GM12878 (cell line): ENCODE data around the gene CD7. TPM values are rescaled to one million over a fixed set of nuclear protein-coding genes. Genes with fewer than 3 reads are reported as not detected.
A peak's percentile ranks its signal among the peaks of the same experiment; 100 is the strongest.

Experiments
- BCL11A ChIP-seq: IDR thresholded peaks from 2 replicates; pipeline ENCODE4 v1.6.1; 2011; ENCODE audit warnings: low read depth, low read length
- BRCA1 ChIP-seq: IDR thresholded peaks from 2 replicates; pipeline ENCODE4 v1.6.1; 2011; ENCODE audit warnings: low read depth, low read length, improper control_type of control experiment
- HDAC2 ChIP-seq: fragments of 200-600 bp; sonication (generic); IDR thresholded peaks from 2 replicates; pipeline ENCODE4 v1.6.1; 2017
- KAT2A ChIP-seq: conservative IDR thresholded peaks from 2 replicates; pipeline ENCODE4 v1.6.1; 2011; ENCODE audit warnings: low read depth, low read length; ENCODE audit not compliant: control insufficient read depth
- MEF2B ChIP-seq: fragments of 450-650 bp; IDR thresholded peaks from 2 replicates; pipeline ENCODE4 v1.6.1; 2018; ENCODE audit warnings: mild to moderate bottlenecking, moderate library complexity; ENCODE audit not compliant: partially characterized antibody, poor library complexity, severe bottlenecking
- MYB ChIP-seq: fragments of 150-350 bp; IDR thresholded peaks from 2 replicates; pipeline ENCODE4 v1.6.1; 2014; ENCODE audit warnings: mild to moderate bottlenecking, low read depth, low read length, borderline replicate concordance
- MYC ChIP-seq: IDR thresholded peaks from 2 replicates; pipeline ENCODE4 v1.6.1; 2011; ENCODE audit warnings: mild to moderate bottlenecking, low read length, moderate library complexity, inconsistent platforms; ENCODE audit not compliant: insufficient read depth, insufficient replicate concordance, insufficient read length, severe bottlenecking
- NR2C1 ChIP-seq: fragments of 450-650 bp; IDR thresholded peaks from 2 replicates; pipeline ENCODE4 v1.6.1; 2017; ENCODE audit warnings: antibody characterized with exemption, mild to moderate bottlenecking, moderate library complexity
- NRF1 ChIP-seq: conservative IDR thresholded peaks from 2 replicates; pipeline ENCODE4 v1.6.1; 2011; ENCODE audit warnings: mild to moderate bottlenecking, low read depth, low read length, improper control_type of control experiment
- PAX8 ChIP-seq: fragments of 450-650 bp; IDR thresholded peaks from 2 replicates; pipeline ENCODE4 v1.6.1; 2017; ENCODE audit warnings: mild to moderate bottlenecking, moderate library complexity
- RAD21 ChIP-seq: IDR thresholded peaks from 2 replicates; pipeline ENCODE4 v1.6.1; 2011; ENCODE audit warnings: mild to moderate bottlenecking, low read depth, low read length, moderate library complexity; ENCODE audit not compliant: insufficient read depth
- RELA ChIP-seq: fragments of 450-650 bp; IDR thresholded peaks from 2 replicates; pipeline ENCODE4 v1.8.0; 2014; ENCODE audit warnings: borderline replicate concordance; ENCODE audit not compliant: partially characterized antibody
- STAT1 ChIP-seq: fragments of 450-650 bp; conservative IDR thresholded peaks from 2 replicates; pipeline ENCODE4 v1.6.1; 2014; ENCODE audit warnings: antibody characterized with exemption, mild to moderate bottlenecking
- TCF7 ChIP-seq: IDR thresholded peaks from 2 replicates; pipeline ENCODE4 v1.6.1; 2014; ENCODE audit warnings: antibody characterized with exemption, borderline replicate concordance
- ZBED1 ChIP-seq: IDR thresholded peaks from 2 replicates; pipeline ENCODE4 v1.6.1; 2016; ENCODE audit warnings: borderline replicate concordance
- ZNF274 ChIP-seq: IDR thresholded peaks from one replicate; pipeline ENCODE4 v1.8.0; 2011; ENCODE audit not compliant: insufficient read length, insufficient read depth
- polyA plus RNA-seq, 11 experiments: library from polyadenylated mRNA; depleted of rRNA in 4 of 11; unstranded in 6 of 11; stranded (reverse) in 5 of 11; fragments of >200 nt; fragmentation: Nextera tagmentation in 4 of 11; fragmentation: Illumina TruSeq in 1 of 11; extraction: Ambion mirVana in 4 of 11; extraction: Trizol in 1 of 11; gene quantifications; 1 replicate in 1 of 11; 2 replicates in 10 of 11; pipeline versions ENCODE4 v1.2.1 to v1.2.3, GENCODE V29; 2011 to 2016; ENCODE audit warnings: inconsistent platforms in 2 of 11, missing spikeins in 2 of 11, low read depth in 1 of 11
- total RNA-seq, 4 experiments: library from RNA; depleted of rRNA in 3 of 4; stranded (reverse); fragments of >200 nt in 3 of 4; fragmentation: Illumina TruSeq in 1 of 4; extraction: Trizol in 1 of 4; gene quantifications; 2 replicates each; pipeline versions ENCODE4 v1.2.1 to v1.2.3, GENCODE V29; 2013 to 2021
- TF ChIP-seq, protein P1 (sequence below): fragments of 450-650 bp; IDR thresholded peaks from 2 replicates; pipeline ENCODE4 v1.6.1; 2016; ENCODE audit warnings: mild to moderate bottlenecking
- TF ChIP-seq, protein P2 (sequence below): IDR thresholded peaks from 2 replicates; pipeline ENCODE4 v1.6.1; 2012; ENCODE audit warnings: low read length, inconsistent platforms
- TF ChIP-seq, protein P3 (sequence below): fragments of 450-650 bp; IDR thresholded peaks from 2 replicates; pipeline ENCODE4 v1.6.1; 2017; ENCODE audit warnings: mild to moderate bottlenecking
- TF ChIP-seq, protein P4 (sequence below): fragments of 150-350 bp; IDR thresholded peaks from 2 replicates; pipeline ENCODE4 v1.6.1; 2016; ENCODE audit warnings: low read depth, low read length
- TF ChIP-seq, protein P5 (sequence below): IDR thresholded peaks from 2 replicates; pipeline ENCODE4 v1.6.1; 2011; ENCODE audit warnings: borderline replicate concordance, low read depth, mild to moderate bottlenecking, moderate library complexity, mixed read lengths, low read length; ENCODE audit not compliant: insufficient read depth; ENCODE audit errors: extremely low read length

The CD7 gene
- total and polyA plus RNA-seq, 10 of the 15 experiments (the other 5 are each of a cell fraction or from before 2014, with no cell fraction given): 0.33 TPM; not detected in 9

DNA sequence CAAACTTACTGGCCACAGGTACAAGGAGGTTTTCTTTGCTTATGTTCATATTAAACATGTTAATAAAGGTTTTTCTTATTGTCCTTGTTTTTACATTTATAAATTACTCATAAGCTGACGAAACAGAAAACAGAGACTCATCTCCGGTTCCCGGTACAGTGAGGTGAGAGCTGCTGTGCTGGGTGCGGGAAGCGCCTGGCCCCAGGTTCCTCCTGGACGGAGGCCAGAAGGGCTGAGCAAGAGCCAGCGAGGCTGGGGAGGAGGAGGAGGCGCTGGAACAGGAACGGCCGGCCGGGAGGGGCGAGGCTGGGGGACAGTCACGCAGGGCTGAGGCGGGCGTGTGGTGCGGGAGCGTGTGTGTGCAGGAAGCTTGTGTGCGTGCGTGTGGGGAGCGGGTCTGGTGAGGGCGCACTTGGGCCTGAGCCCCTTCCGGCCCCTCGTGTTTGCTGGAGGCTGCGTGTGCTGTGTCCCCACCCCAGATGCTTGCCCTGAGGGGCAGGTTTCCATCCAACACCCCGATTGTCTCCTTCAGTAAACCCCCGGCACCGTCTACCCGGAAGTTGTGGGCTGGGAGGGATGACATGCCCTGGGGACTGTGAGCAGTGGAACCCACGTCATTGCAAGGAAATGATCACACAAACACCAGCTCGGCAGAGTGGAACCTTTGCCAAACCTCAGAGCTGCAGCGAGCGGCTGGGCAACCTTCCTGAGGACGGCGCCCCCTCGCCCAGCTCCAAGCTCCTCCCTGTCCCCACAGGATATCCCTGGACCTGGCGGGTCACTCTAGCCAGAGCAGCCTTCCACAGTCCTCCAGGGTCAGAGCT lies 19.5 kb downstream of the CD7 start (continued):
- TF ChIP-seq NRF1 (0 out of 2 replicates have a peak, but pooled peaks have one; percentile 10), RELA (peak; percentile 37), BCL11A (peak; percentile 67; the same call in 1 of the 2 replicates), STAT1 (no peak), MYB (no peak), ZNF274 (no peak), NR2C1 (no peak), RAD21 (no peak), ZBED1 (no peak), KAT2A (no peak), PAX8 (no peak), MYC (no peak), TCF7 (no peak), BRCA1 (no peak), MEF2B (peak; percentile 91), HDAC2 (no peak)
- TF ChIP-seq, protein P1, sequence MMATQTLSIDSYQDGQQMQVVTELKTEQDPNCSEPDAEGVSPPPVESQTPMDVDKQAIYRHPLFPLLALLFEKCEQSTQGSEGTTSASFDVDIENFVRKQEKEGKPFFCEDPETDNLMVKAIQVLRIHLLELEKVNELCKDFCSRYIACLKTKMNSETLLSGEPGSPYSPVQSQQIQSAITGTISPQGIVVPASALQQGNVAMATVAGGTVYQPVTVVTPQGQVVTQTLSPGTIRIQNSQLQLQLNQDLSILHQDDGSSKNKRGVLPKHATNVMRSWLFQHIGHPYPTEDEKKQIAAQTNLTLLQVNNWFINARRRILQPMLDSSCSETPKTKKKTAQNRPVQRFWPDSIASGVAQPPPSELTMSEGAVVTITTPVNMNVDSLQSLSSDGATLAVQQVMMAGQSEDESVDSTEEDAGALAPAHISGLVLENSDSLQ: peak; percentile 21; the same call in 1 of the 2 replicates
- TF ChIP-seq, protein P2, sequence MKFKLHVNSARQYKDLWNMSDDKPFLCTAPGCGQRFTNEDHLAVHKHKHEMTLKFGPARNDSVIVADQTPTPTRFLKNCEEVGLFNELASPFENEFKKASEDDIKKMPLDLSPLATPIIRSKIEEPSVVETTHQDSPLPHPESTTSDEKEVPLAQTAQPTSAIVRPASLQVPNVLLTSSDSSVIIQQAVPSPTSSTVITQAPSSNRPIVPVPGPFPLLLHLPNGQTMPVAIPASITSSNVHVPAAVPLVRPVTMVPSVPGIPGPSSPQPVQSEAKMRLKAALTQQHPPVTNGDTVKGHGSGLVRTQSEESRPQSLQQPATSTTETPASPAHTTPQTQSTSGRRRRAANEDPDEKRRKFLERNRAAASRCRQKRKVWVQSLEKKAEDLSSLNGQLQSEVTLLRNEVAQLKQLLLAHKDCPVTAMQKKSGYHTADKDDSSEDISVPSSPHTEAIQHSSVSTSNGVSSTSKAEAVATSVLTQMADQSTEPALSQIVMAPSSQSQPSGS: no peak
- TF ChIP-seq, protein P3, sequence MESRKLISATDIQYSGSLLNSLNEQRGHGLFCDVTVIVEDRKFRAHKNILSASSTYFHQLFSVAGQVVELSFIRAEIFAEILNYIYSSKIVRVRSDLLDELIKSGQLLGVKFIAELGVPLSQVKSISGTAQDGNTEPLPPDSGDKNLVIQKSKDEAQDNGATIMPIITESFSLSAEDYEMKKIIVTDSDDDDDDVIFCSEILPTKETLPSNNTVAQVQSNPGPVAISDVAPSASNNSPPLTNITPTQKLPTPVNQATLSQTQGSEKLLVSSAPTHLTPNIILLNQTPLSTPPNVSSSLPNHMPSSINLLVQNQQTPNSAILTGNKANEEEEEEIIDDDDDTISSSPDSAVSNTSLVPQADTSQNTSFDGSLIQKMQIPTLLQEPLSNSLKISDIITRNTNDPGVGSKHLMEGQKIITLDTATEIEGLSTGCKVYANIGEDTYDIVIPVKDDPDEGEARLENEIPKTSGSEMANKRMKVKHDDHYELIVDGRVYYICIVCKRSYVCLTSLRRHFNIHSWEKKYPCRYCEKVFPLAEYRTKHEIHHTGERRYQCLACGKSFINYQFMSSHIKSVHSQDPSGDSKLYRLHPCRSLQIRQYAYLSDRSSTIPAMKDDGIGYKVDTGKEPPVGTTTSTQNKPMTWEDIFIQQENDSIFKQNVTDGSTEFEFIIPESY: no peak
- TF ChIP-seq, protein P4, sequence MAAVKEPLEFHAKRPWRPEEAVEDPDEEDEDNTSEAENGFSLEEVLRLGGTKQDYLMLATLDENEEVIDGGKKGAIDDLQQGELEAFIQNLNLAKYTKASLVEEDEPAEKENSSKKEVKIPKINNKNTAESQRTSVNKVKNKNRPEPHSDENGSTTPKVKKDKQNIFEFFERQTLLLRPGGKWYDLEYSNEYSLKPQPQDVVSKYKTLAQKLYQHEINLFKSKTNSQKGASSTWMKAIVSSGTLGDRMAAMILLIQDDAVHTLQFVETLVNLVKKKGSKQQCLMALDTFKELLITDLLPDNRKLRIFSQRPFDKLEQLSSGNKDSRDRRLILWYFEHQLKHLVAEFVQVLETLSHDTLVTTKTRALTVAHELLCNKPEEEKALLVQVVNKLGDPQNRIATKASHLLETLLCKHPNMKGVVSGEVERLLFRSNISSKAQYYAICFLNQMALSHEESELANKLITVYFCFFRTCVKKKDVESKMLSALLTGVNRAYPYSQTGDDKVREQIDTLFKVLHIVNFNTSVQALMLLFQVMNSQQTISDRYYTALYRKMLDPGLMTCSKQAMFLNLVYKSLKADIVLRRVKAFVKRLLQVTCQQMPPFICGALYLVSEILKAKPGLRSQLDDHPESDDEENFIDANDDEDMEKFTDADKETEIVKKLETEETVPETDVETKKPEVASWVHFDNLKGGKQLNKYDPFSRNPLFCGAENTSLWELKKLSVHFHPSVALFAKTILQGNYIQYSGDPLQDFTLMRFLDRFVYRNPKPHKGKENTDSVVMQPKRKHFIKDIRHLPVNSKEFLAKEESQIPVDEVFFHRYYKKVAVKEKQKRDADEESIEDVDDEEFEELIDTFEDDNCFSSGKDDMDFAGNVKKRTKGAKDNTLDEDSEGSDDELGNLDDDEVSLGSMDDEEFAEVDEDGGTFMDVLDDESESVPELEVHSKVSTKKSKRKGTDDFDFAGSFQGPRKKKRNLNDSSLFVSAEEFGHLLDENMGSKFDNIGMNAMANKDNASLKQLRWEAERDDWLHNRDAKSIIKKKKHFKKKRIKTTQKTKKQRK: no peak
- TF ChIP-seq, protein P5, sequence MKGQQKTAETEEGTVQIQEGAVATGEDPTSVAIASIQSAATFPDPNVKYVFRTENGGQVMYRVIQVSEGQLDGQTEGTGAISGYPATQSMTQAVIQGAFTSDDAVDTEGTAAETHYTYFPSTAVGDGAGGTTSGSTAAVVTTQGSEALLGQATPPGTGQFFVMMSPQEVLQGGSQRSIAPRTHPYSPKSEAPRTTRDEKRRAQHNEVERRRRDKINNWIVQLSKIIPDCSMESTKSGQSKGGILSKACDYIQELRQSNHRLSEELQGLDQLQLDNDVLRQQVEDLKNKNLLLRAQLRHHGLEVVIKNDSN: no peak
